Left ventricle myocardium superior (tissue), 1 donor: Measurements from ENCODE around the gene SETX. TPM values are rescaled to one million over a fixed set of nuclear protein-coding genes. Genes with fewer than 3 reads are reported as not detected.
"Not testable (repeated sequence)": the region's sequence is repeated elsewhere in the genome, so short reads cannot be mapped to it uniquely, and the experiment has no call there.

Source experiments
- ATAC-seq: fragments of 200-7000 bp; cut with Tn5 transposase; one replicate; pipeline ENCODE4 v1.9.1; 2020; ENCODE audit warnings: mild to moderate bottlenecking, moderate library complexity
- DNase-seq: peaks from one replicate; pipeline ENCODE4 v3.0.0-alpha.2; 2020
- intact Hi-C: fragments of 100-400 bp; cut with micrococcal nuclease; formaldehyde crosslinking; loops from one replicate; pipeline ENCODE4 v1.11.0; 2022
- total RNA-seq: library from RNA; stranded (reverse); fragmentation: NEBNext Ultra II Directional; extraction: Animal tissue kit (Norgen Biotek cat#: 25700); gene quantifications from one replicate; pipeline ENCODE4 v1.2.1, GENCODE V29; 2021
- donor health status: DM: no; HTN: yes; CAD: no; lungs with severe emphysema.

SETX gene
- total RNA-seq, 1 donor from 2014 or later = 22.3 TPM

- intact Hi-C loops = no loop called here
- DNase-seq (no peak), ATAC-seq (no peak)
Observed at GRCh38 chr9:132293145-132293721, 61.6 kb downstream of the SETX start.

GRCh38 chr9:132288966-132289365, 65.8 kb downstream of the SETX start:
- DNase-seq = no peak
- intact Hi-C loops = no loop called here
- ATAC-seq = peak; percentile 49

- no peak for DNase-seq
- peak; percentile 27 for ATAC-seq
- intact Hi-C loops = no loop called here
Observed at GRCh38 chr9:132288361-132288760, 66.4 kb downstream of the SETX start.

GRCh38 chr9:132287256-132287760, 67.5 kb downstream of the SETX start:
- ATAC-seq (no peak), DNase-seq (no peak)
- intact Hi-C loops = no loop called here

GRCh38 chr9:132283863-132284262, 70.9 kb downstream of the SETX start:
- no peak for ATAC-seq
- no peak for DNase-seq
- intact Hi-C loops = no loop called here

- intact Hi-C loops = no loop called here
- ATAC-seq (no peak), DNase-seq (no peak)
Observed at GRCh38 chr9:132283165-132283564, 71.6 kb downstream of the SETX start.

- intact Hi-C loops = no loop called here
- ATAC-seq (no peak), DNase-seq (no peak)
Observed at GRCh38 chr9:132274861-132275260, 79.9 kb downstream of the SETX start.

- intact Hi-C loops, DNase-seq, ATAC-seq: not testable (repeated sequence)
Observed at GRCh38 chr9:132269704-132270516, 84.9 kb downstream of the SETX start.

- DNase-seq (peak; percentile 80), ATAC-seq (peak; percentile 65)
- intact Hi-C loops = no loop called here
Observed at GRCh38 chr9:132268725-132269352, 85.9 kb downstream of the SETX start.

GRCh38 chr9:132267660-132268059, 87.1 kb downstream of the SETX start:
- peak; percentile 78 for ATAC-seq
- peak; percentile 49 for DNase-seq
- intact Hi-C loops = no loop called here

GRCh38 chr9:132266017-132266416, 88.8 kb downstream of the SETX start:
- ATAC-seq (no peak), DNase-seq (no peak)
- intact Hi-C loops = no loop called here

- ATAC-seq (no peak), DNase-seq (no peak)
Observed at GRCh38 chr9:132260846-132261245, 93.9 kb downstream of the SETX start.

GRCh38 chr9:132250324-132251262, 104.2 kb downstream of the SETX start:
- intact Hi-C loops = loop anchor here (10.0 kb wide), 1 partner anchor 486 kb away; no protein-coding TSS in a partner anchor
- DNase-seq = no peak
- ATAC-seq = no peak

More at GRCh38 chr9:132260846-132261245, 93.9 kb downstream of the SETX start:
- intact Hi-C loops = no loop called here

- ATAC-seq (no peak), DNase-seq (no peak)
- intact Hi-C loops = loop anchor here (10.0 kb wide), 1 partner anchor 485 kb away; no protein-coding TSS in a partner anchor
Observed at GRCh38 chr9:132249690-132250089, 105.1 kb downstream of the SETX start.

- ATAC-seq (peak; percentile 73), DNase-seq (peak; percentile 70)
- intact Hi-C loops = no loop called here
Observed at GRCh38 chr9:132249123-132249522, 105.7 kb downstream of the SETX start.

- intact Hi-C loops = no loop called here
- ATAC-seq (no peak), DNase-seq (no peak)
Observed at GRCh38 chr9:132247942-132248341, 106.8 kb downstream of the SETX start.

- ATAC-seq (no peak), DNase-seq (no peak)
- intact Hi-C loops = no loop called here
Observed at GRCh38 chr9:132245465-132245864, 109.3 kb downstream of the SETX start.

- intact Hi-C loops = no loop called here
- no peak for ATAC-seq
- DNase-seq = no peak
Observed at GRCh38 chr9:132244582-132245455, 110.0 kb downstream of the SETX start.
